ACC112 (cell line): ENCODE results near the gene MAPKBP1.

Experiments used
- H2AFZ ChIP-seq: fragments of 200-600 bp; sonication (generic); one replicate; pipeline ENCODE4 v1.6.0; 2017; ENCODE audit warnings: antibody characterized with exemption, low read length; ENCODE audit not compliant: unreplicated experiment
- H3K27ac ChIP-seq: fragments of 200-600 bp; sonication (generic); 2 replicates; pipeline ENCODE4 v1.5.1; 2014; ENCODE audit warnings: low read depth, mild to moderate bottlenecking, antibody characterized with exemption, low read length, moderate library complexity
- H3K27me3 ChIP-seq: fragments of 200-600 bp; sonication (generic); 2 replicates; pipeline ENCODE4 v1.6.1; 2014; ENCODE audit warnings: mild to moderate bottlenecking, antibody characterized with exemption, low read length, moderate library complexity, mixed read lengths; ENCODE audit not compliant: insufficient read depth
- H3K36me3 ChIP-seq: fragments of 200-600 bp; sonication (generic); 2 replicates; pipeline ENCODE4 v1.6.1; 2016; ENCODE audit warnings: mild to moderate bottlenecking, antibody characterized with exemption, low read length, moderate library complexity, mixed read lengths; ENCODE audit not compliant: insufficient read depth
- H3K4me1 ChIP-seq: fragments of 200-600 bp; sonication (generic); one replicate; pipeline ENCODE4 v1.6.1; 2016; ENCODE audit warnings: low read length, mixed read lengths; ENCODE audit not compliant: insufficient read depth, unreplicated experiment, control insufficient read depth
- H3K4me3 ChIP-seq: fragments of 200-600 bp; sonication (generic); 2 replicates; pipeline ENCODE4 v1.5.1; 2014; ENCODE audit warnings: mild to moderate bottlenecking, low read depth, low read length
- H3K79me2 ChIP-seq: fragments of 200-600 bp; sonication (generic); one replicate; pipeline ENCODE4 v1.6.0; 2016; ENCODE audit warnings: low read length; ENCODE audit not compliant: control insufficient read depth, unreplicated experiment, insufficient read depth

MAPKBP1 gene

GRCh38 chr15:41869770-41870688 is 95.7 kb downstream of the MAPKBP1 start:
- Histone ChIP-seq H2AFZ (no peak overlapping the region), H3K27ac (no peak overlapping the region), H3K36me3 (no peaks in the 10 kb centered on the region), H3K27me3 (no peaks in the 10 kb centered on the region), H3K79me2 (no peaks in the 10 kb centered on the region), H3K4me1 (no peaks in the 10 kb centered on the region), H3K4me3 (no peak overlapping the region)

DNA sequence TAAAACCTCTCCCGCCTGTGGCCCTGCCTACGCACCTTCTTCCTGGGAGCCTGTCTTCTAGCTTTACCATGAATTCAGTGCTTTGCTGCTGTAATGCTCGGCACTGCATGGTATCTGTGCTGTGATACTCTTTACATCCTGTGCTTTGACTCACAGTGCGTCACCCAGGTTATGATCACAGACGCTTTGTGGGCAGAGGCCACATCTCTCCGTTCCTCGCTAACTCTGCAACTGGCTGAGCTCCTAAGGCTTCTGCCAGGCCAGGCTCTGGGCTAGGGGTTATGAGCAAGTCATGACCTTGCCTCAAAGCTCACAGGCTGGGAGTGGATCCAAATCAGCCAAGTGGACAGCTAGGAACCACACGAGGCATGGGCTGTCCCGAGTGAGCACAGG is 96.4 kb downstream of the MAPKBP1 start:
- H3K27ac ChIP-seq: no peak overlapping the region
- no peaks in the 10 kb centered on the region for H3K36me3 ChIP-seq
- H2AFZ ChIP-seq: no peak overlapping the region
- no peak overlapping the region for H3K4me3 ChIP-seq
- no peaks in the 10 kb centered on the region for H3K4me1 ChIP-seq
- no peaks in the 10 kb centered on the region for H3K27me3 ChIP-seq
- no peaks in the 10 kb centered on the region for H3K79me2 ChIP-seq

- Histone ChIP-seq H3K79me2 (no peaks in the 10 kb centered on the region), H3K27me3 (no peaks in the 10 kb centered on the region), H3K27ac (no peak overlapping the region), H2AFZ (no peak overlapping the region), H3K36me3 (no peaks in the 10 kb centered on the region), H3K4me3 (no peak overlapping the region), H3K4me1 (no peaks in the 10 kb centered on the region)
Observed at GRCh38 chr15:41871175-41871905, 97.1 kb downstream of the MAPKBP1 start.

DNA sequence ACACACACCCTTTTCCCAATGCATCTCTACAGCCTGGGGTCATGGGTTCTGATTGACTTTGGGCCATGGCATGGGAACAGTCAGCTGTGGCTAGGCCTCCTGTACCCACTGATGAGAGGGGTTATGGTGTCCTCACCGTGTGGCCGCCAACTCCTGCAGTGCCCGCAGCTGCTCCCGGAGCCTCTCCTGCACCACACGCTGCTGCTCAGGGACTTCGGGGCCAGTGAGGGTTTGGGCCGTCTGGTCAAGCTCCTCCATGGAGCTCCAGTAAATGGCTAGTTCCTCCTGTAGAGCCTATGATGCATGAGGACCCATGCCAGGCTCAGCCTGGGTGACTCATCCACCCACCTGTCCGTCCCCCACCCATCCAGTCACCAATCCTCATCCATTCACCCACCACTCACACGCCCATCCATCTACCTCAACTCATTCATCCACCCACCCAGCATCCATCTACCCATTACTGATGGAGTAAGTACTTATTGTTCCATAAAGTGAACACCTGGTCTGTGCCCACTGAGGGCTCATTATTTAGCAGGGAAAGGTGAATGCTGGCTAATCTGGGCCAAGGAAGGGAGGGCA is 98.0 kb downstream of the MAPKBP1 start:
- H3K4me1 ChIP-seq: no peaks in the 10 kb centered on the region
- H3K27me3 ChIP-seq: no peaks in the 10 kb centered on the region
- no peaks in the 10 kb centered on the region for H3K79me2 ChIP-seq
- no peaks in the 10 kb centered on the region for H3K36me3 ChIP-seq
- H3K27ac ChIP-seq: no peak overlapping the region
- no peak overlapping the region for H3K4me3 ChIP-seq
- no peak overlapping the region for H2AFZ ChIP-seq

DNA sequence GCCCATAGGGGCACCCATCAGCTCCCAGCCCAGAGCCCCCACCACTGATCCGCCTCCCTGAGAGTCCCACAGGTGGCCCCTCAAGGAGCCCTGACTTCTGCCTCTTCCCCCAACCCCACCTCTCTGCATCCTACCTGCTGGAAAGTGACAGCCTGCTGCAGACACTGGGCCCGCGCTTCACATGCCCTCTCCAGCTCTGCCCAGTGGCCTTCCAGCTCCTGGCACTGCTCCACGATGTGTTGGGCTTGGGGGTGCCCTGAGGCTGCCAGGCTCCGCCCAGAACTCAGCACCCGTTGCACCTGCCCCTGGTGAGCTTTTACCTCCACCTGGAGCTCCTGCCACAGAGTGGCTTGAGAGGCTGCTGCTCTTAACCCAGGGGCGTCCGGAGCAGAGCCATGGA is 99.4 kb downstream of the MAPKBP1 start:
- H2AFZ ChIP-seq: no peak overlapping the region
- no peak overlapping the region for H3K4me3 ChIP-seq
- H3K79me2 ChIP-seq: no peaks in the 10 kb centered on the region
- no peak overlapping the region for H3K27ac ChIP-seq
- H3K36me3 ChIP-seq: no peaks in the 10 kb centered on the region
- no peaks in the 10 kb centered on the region for H3K4me1 ChIP-seq
- no peaks in the 10 kb centered on the region for H3K27me3 ChIP-seq

- Histone ChIP-seq H3K4me1 (no peaks in the 10 kb centered on the region), H3K27me3 (no peaks in the 10 kb centered on the region)
Observed at GRCh38 chr15:41874736-41875135, 100.5 kb downstream of the MAPKBP1 start.

DNA sequence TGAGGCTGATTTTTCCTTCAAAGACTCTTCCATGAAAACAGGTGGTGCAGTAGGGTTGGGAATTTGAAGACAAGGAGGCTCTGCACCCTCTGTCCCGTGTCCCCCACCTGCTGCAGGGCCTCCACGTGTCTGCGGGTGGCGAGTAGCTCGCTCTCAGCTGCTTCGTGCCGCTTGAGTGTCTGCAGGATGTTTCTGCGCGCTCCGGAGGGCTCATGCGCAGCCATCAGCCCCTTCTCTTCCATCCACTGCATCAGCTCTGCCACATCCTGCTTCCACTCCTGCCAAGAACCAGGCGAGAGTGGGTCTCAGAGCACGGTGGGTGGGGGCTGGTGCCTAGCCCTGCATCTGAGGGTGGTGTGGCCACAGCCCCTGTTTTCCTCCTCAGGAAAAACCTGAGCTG is 101.7 kb downstream of the MAPKBP1 start:
- no peaks in the 10 kb centered on the region for H3K36me3 ChIP-seq
- H3K4me3 ChIP-seq: no peak overlapping the region
- H3K27ac ChIP-seq: no peak overlapping the region
- H2AFZ ChIP-seq: no peak overlapping the region
- no peaks in the 10 kb centered on the region for H3K27me3 ChIP-seq
- H3K4me1 ChIP-seq: no peaks in the 10 kb centered on the region
- H3K79me2 ChIP-seq: no peaks in the 10 kb centered on the region

More at GRCh38 chr15:41874736-41875135, 100.5 kb downstream of the MAPKBP1 start:
- Histone ChIP-seq H3K27ac (no peak overlapping the region), H3K4me3 (no peak overlapping the region), H3K79me2 (no peaks in the 10 kb centered on the region), H2AFZ (no peak overlapping the region), H3K36me3 (no peaks in the 10 kb centered on the region)

GRCh38 chr15:41876689-41877088 is 102.4 kb downstream of the MAPKBP1 start:
- H3K27me3 ChIP-seq: no peaks in the 10 kb centered on the region

More at GRCh38 chr15:41876689-41877088, 102.4 kb downstream of the MAPKBP1 start:
- H3K4me1 ChIP-seq: no peaks in the 10 kb centered on the region
- H3K4me3 ChIP-seq: no peak overlapping the region
- H2AFZ ChIP-seq: no peak overlapping the region
- no peak overlapping the region for H3K27ac ChIP-seq
- no peaks in the 10 kb centered on the region for H3K79me2 ChIP-seq
- no peaks in the 10 kb centered on the region for H3K36me3 ChIP-seq
